Progenitor cell of endocrine pancreas (in vitro differentiated cells): ENCODE data around the gene PCGF5. TPM values are rescaled to one million over a fixed set of nuclear protein-coding genes. Genes with fewer than 3 reads are reported as not detected.
A peak's percentile ranks its signal among the peaks of the same experiment; 100 is the strongest.
"Not testable (repeated sequence)": the region's sequence is repeated elsewhere in the genome, so short reads cannot be mapped to it uniquely, and the experiment has no call there.

Experiments
- DNase-seq: peaks from one replicate; pipeline ENCODE4 v3.0.0; 2021; ENCODE audit warnings: low spot score; ENCODE audit not compliant: unreplicated experiment
- H3K27ac Mint-ChIP-seq: 2 replicates; pipeline ENCODE4 v1.8.0; 2021; ENCODE audit warnings: mild to moderate bottlenecking, moderate library complexity, mixed read lengths
- H3K27me3 Mint-ChIP-seq: 2 replicates; pipeline ENCODE4 v1.8.0; 2021; ENCODE audit warnings: mixed read lengths
- H3K36me3 Mint-ChIP-seq: 2 replicates; pipeline ENCODE4 v1.8.0; 2022; ENCODE audit warnings: mixed read lengths; ENCODE audit not compliant: insufficient read depth
- H3K4me1 Mint-ChIP-seq: 2 replicates; pipeline ENCODE4 v1.8.0; 2021; ENCODE audit warnings: low read depth, mixed read lengths
- H3K4me3 Mint-ChIP-seq: 2 replicates; pipeline ENCODE4 v1.8.0; 2021; ENCODE audit warnings: low read depth, mild to moderate bottlenecking, moderate library complexity, mixed read lengths
- H3K9me3 Mint-ChIP-seq: 2 replicates; pipeline ENCODE4 v1.8.0; 2021; ENCODE audit warnings: low read depth, mixed read lengths
- CTCF ChIP-seq: fragments of 200-600 bp; sonication (generic); IDR thresholded peaks from one replicate; pipeline ENCODE4 v1.5.0; 2021; ENCODE audit warnings: antibody characterized with exemption, mild to moderate bottlenecking; ENCODE audit not compliant: unreplicated experiment
- total RNA-seq: library from RNA; stranded (reverse); gene quantifications from 2 replicates; pipeline ENCODE4 v1.2.1, GENCODE V29; 2021

The PCGF5 gene
- total RNA-seq, 1 donor from 2014 or later, result 19.2 TPM

- Mint-ChIP-seq H3K27me3 (peaks cover 16% of the 10 kb centered on the region), H3K4me3 (no peak overlapping the region), H3K9me3 (no peaks in the 10 kb centered on the region), H3K36me3 (no peaks in the 10 kb centered on the region), H3K27ac (no peak overlapping the region), H3K4me1 (peaks cover 13% of the 10 kb centered on the region)
- DNase-seq, result no peak
- TF ChIP-seq CTCF, result no peak
These were observed 74.9 kb downstream of the PCGF5 start for GRCh38 chr10:91295346-91295745.

- no peak for DNase-seq
- no peak overlapping the region for H3K4me3 Mint-ChIP-seq
- H3K4me1 Mint-ChIP-seq, result peaks cover 13% of the 10 kb centered on the region
- no peak overlapping the region for H3K27ac Mint-ChIP-seq
- TF ChIP-seq CTCF, result peak; percentile 33
- no peaks in the 10 kb centered on the region for H3K9me3 Mint-ChIP-seq
- H3K36me3 Mint-ChIP-seq, result no peaks in the 10 kb centered on the region
- H3K27me3 Mint-ChIP-seq, result peaks cover 13% of the 10 kb centered on the region
These were observed 76.0 kb downstream of the PCGF5 start for GRCh38 chr10:91296471-91296870.

- Mint-ChIP-seq H3K4me1 (peaks cover 13% of the 10 kb centered on the region), H3K9me3 (no peaks in the 10 kb centered on the region), H3K36me3 (no peaks in the 10 kb centered on the region), H3K27ac (no peak overlapping the region), H3K27me3 (peaks cover 10% of the 10 kb centered on the region), H3K4me3 (peak overlapping the region; percentile 59)
- peak; percentile 90 for TF ChIP-seq CTCF
- peak; percentile 68 for DNase-seq
These were observed 77.9 kb downstream of the PCGF5 start for GRCh38 chr10:91298224-91298871.

- DNase-seq, result no peak
- no peak overlapping the region for H3K27ac Mint-ChIP-seq
- H3K4me1 Mint-ChIP-seq, result peaks cover 11% of the 10 kb centered on the region
- no peak overlapping the region for H3K4me3 Mint-ChIP-seq
- no peak for TF ChIP-seq CTCF
- H3K9me3 Mint-ChIP-seq, result no peaks in the 10 kb centered on the region
- no peaks in the 10 kb centered on the region for H3K36me3 Mint-ChIP-seq
- H3K27me3 Mint-ChIP-seq, result peaks cover 10% of the 10 kb centered on the region
These were observed 79.6 kb downstream of the PCGF5 start for GRCh38 chr10:91299999-91300575.

GRCh38 chr10:91302946-91303345 lies 82.5 kb downstream of the PCGF5 start:
- H3K27ac Mint-ChIP-seq, H3K4me1 Mint-ChIP-seq, H3K36me3 Mint-ChIP-seq, DNase-seq, H3K9me3 Mint-ChIP-seq, H3K4me3 Mint-ChIP-seq, H3K27me3 Mint-ChIP-seq: not testable (repeated sequence)

- DNase-seq, H3K27me3 Mint-ChIP-seq, H3K9me3 Mint-ChIP-seq, H3K4me3 Mint-ChIP-seq, H3K36me3 Mint-ChIP-seq, H3K4me1 Mint-ChIP-seq, H3K27ac Mint-ChIP-seq: not testable (repeated sequence)
These were observed 85.5 kb downstream of the PCGF5 start for GRCh38 chr10:91305979-91306378.
